OCI-LY3 (cell line): Measurements from ENCODE around the gene EYA2.
"Not testable (repeated sequence)": the region's sequence is repeated elsewhere in the genome, so short reads cannot be mapped to it uniquely, and the experiment has no call there.

Source experiments
- H2AFZ ChIP-seq: fragments of 200-600, 300-600 bp; shearing (Covaris generic); 2 replicates; pipeline ENCODE4 v1.6.0; 2014; ENCODE audit warnings: antibody characterized with exemption, low read depth, low read length
- H3K27ac ChIP-seq: fragments of 200-600, 300-600 bp; sonication (generic); 2 replicates; pipeline ENCODE4 v1.5.1; 2014; ENCODE audit warnings: mild to moderate bottlenecking, low read length, moderate library complexity, mixed read lengths
- H3K27me3 ChIP-seq: fragments of 200-600, 300-600 bp; sonication (generic); 2 replicates; pipeline ENCODE4 v1.6.1; 2014; ENCODE audit warnings: low read depth, low read length, mixed read lengths
- H3K36me3 ChIP-seq: fragments of 200-600, 300-600 bp; sonication (generic); replicated peaks from 2 replicates; pipeline ENCODE3; 2014; ENCODE audit warnings: low read depth, low read length, mixed read lengths
- H3K4me1 ChIP-seq: fragments of 300-600, 200-600 bp; sonication (generic); 2 replicates; pipeline ENCODE4 v1.6.1; 2014; ENCODE audit warnings: low read length, mixed read lengths
- H3K4me2 ChIP-seq: fragments of 200-600, 300-600 bp; sonication (generic); 2 replicates; pipeline ENCODE4 v1.6.1; 2014; ENCODE audit warnings: low read length, mixed read lengths
- H3K4me3 ChIP-seq: fragments of 300-600, 200-600 bp; sonication (generic); 2 replicates; pipeline ENCODE4 v1.5.1; 2014; ENCODE audit warnings: antibody characterized with exemption, mild to moderate bottlenecking, low read length, moderate library complexity
- H3K79me2 ChIP-seq: fragments of 300-600, 200-600 bp; shearing (Covaris generic); 2 replicates; pipeline ENCODE4 v1.6.1; 2014; ENCODE audit warnings: mild to moderate bottlenecking, low read length, mixed read lengths
- H3K9ac ChIP-seq: fragments of 300-600, 200-600 bp; shearing (Covaris generic); 2 replicates; pipeline ENCODE4 v1.6.0; 2014; ENCODE audit warnings: mild to moderate bottlenecking, low read length, moderate library complexity
- H3K9me3 ChIP-seq: fragments of 200-600, 300-600 bp; shearing (Covaris generic); 2 replicates; pipeline ENCODE4 v1.6.1; 2014; ENCODE audit warnings: low read length, mixed read lengths; ENCODE audit not compliant: insufficient read depth
- H4K20me1 ChIP-seq: fragments of 200-600, 300-600 bp; sonication (generic); 2 replicates; pipeline ENCODE4 v1.6.1; 2016; ENCODE audit warnings: low read length, mixed read lengths; ENCODE audit not compliant: insufficient read depth
- EZH2phosphoT487 ChIP-seq: fragments of 200-600 bp; shearing (Covaris generic); IDR thresholded peaks from 2 replicates; pipeline ENCODE4 v1.6.1; 2018; ENCODE audit warnings: antibody characterized with exemption, mixed run types, low read depth
- TF ChIP-seq, protein P1 (sequence below): fragments of 200-600, 300-600 bp; sonication (generic); IDR thresholded peaks from 2 replicates; pipeline ENCODE4 v1.5.1; 2014; ENCODE audit warnings: antibody characterized with exemption, low read length, low read depth

EYA2 gene

DNA sequence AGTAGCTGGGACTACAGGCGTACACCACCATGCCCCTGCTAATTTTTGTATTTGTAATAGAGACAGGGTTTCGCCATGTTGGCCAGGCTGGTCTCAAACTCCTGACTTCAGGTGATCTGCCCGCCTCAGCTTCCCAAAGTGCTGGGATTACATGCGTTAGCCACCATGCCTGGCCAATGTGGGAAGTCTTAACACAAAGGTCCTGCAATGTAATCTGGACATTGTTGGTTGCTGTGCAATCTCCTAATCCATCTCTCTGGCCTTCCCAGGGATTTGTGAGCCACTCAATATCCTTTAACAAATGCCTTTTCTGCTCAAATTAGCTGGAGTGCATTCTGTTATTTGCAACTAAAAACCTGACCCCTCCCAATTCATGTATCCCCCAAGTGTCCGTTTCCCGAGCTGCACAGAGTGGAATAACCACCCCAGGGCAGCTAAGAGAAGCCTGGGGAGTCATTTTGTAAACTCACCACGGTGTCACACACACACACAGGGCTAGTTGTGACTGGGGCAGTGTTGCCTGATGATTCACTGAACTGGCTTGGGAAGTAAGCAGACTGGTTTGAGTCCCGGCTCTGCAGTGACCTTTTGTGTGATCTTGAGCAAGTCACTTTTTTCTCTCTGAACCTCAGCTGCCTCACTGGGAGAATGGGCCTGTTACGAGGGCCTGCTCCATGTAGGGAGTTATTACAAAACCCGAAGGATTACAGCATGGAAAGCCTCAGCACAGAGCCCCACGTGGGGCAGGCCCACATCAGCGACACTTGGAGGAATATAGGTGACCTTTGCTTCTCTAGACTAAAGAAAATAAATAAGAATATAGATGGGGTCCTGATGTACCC lies 309.6 kb downstream of the EYA2 start:
- no peaks in the 10 kb centered on the region for H3K79me2 ChIP-seq
- no peaks in the 10 kb centered on the region for H3K9me3 ChIP-seq
- H3K4me3 ChIP-seq: no peak overlapping the region
- H3K36me3 ChIP-seq: no peaks in the 10 kb centered on the region
- no peaks in the 10 kb centered on the region for H3K27me3 ChIP-seq
- H3K9ac ChIP-seq: no peak overlapping the region
- H3K4me2 ChIP-seq: no peak overlapping the region
- H3K27ac ChIP-seq: no peak overlapping the region
- TF ChIP-seq, protein P1, sequence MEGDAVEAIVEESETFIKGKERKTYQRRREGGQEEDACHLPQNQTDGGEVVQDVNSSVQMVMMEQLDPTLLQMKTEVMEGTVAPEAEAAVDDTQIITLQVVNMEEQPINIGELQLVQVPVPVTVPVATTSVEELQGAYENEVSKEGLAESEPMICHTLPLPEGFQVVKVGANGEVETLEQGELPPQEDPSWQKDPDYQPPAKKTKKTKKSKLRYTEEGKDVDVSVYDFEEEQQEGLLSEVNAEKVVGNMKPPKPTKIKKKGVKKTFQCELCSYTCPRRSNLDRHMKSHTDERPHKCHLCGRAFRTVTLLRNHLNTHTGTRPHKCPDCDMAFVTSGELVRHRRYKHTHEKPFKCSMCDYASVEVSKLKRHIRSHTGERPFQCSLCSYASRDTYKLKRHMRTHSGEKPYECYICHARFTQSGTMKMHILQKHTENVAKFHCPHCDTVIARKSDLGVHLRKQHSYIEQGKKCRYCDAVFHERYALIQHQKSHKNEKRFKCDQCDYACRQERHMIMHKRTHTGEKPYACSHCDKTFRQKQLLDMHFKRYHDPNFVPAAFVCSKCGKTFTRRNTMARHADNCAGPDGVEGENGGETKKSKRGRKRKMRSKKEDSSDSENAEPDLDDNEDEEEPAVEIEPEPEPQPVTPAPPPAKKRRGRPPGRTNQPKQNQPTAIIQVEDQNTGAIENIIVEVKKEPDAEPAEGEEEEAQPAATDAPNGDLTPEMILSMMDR: no peak
- no peak for TF ChIP-seq EZH2phosphoT487
- no peaks in the 10 kb centered on the region for H4K20me1 ChIP-seq
- H2AFZ ChIP-seq: no peak overlapping the region
- peaks cover 18% of the 10 kb centered on the region for H3K4me1 ChIP-seq

DNA sequence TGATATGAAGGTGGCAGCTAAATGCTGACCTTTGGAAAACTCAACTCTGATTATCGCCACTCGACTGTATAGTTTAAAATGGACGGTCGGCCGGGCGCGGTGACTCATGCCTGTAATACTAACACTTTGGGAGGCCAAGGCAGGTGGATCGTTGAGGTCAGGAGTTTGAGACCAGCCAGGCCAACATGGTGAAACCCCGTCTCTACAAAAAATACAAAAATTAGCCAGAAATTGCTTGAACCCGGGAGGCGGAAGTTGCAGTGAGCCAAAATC lies 310.1 kb downstream of the EYA2 start:
- not testable (repeated sequence) for H4K20me1 ChIP-seq, H3K79me2 ChIP-seq, H2AFZ ChIP-seq, H3K9ac ChIP-seq, H3K4me3 ChIP-seq, H3K27ac ChIP-seq, H3K4me2 ChIP-seq, H3K36me3 ChIP-seq, H3K9me3 ChIP-seq, H3K27me3 ChIP-seq
- H3K4me1 ChIP-seq: peaks cover 18% of the 10 kb centered on the region

- H3K27ac ChIP-seq: no peak overlapping the region
- peak overlapping the region; percentile 0 for H3K4me2 ChIP-seq
Observed at GRCh38 chr20:47205577-47206123, 311.0 kb downstream of the EYA2 start.

GRCh38 chr20:47206552-47206951 lies 311.9 kb downstream of the EYA2 start:
- not testable (repeated sequence) for H3K9ac ChIP-seq, H3K9me3 ChIP-seq, H3K4me3 ChIP-seq, H3K4me2 ChIP-seq, H3K79me2 ChIP-seq, H4K20me1 ChIP-seq, H3K27me3 ChIP-seq, H2AFZ ChIP-seq, H3K27ac ChIP-seq, H3K4me1 ChIP-seq
- peaks cover 21% of the 10 kb centered on the region for H3K36me3 ChIP-seq

More at GRCh38 chr20:47205577-47206123, 311.0 kb downstream of the EYA2 start:
- H3K4me1 ChIP-seq: peaks cover 15% of the 10 kb centered on the region
- H4K20me1 ChIP-seq: no peaks in the 10 kb centered on the region
- H3K9me3 ChIP-seq: no peaks in the 10 kb centered on the region
- no peak overlapping the region for H2AFZ ChIP-seq
- peaks cover 12% of the 10 kb centered on the region for H3K36me3 ChIP-seq
- no peaks in the 10 kb centered on the region for H3K27me3 ChIP-seq
- H3K9ac ChIP-seq: no peak overlapping the region
- no peaks in the 10 kb centered on the region for H3K79me2 ChIP-seq
- H3K4me3 ChIP-seq: no peak overlapping the region
- TF ChIP-seq, protein P1: peak; percentile 73
- no peak for TF ChIP-seq EZH2phosphoT487

DNA sequence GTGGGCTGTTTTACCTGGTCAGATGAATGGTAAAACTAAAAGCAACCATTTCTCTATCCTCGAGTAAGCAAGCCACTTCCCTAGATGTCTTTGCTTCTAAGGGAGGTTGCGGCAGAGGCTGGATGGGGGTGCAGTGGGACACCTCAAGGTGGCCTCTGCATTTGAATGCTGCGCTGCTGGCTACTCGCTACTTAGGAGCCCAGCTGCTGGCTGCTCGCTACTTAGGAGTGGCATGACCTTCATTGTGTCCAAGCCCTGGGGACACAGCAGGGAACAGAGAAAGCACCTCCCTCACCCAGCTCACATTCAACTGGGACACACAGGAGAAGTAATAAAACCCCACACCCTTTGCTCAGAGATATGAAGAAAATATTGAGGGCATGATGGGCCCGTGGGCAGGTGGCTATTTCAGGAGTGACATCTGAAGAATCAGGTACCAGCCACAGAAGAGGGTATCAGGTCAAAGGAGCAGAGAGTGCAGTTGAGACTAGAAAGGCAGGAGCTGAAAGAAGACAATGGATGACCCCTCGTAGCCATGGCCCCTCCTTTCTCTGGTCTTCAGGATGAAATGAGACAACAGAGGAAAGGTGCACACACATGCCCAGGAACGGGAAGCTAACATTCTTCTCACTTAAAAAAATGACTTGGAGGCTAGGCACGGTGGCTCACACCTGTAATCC lies 312.5 kb downstream of the EYA2 start:
- H3K36me3 ChIP-seq: peaks cover 26% of the 10 kb centered on the region
- no peak overlapping the region for H3K27ac ChIP-seq
- TF ChIP-seq, protein P1: no peak
- TF ChIP-seq EZH2phosphoT487: no peak
- H3K79me2 ChIP-seq: no peaks in the 10 kb centered on the region
- no peak overlapping the region for H3K9ac ChIP-seq
- H4K20me1 ChIP-seq: 0 out of 2 replicates have a peak, but pooled peaks cover 3% of the 10 kb centered on the region
- no peaks in the 10 kb centered on the region for H3K9me3 ChIP-seq
- H2AFZ ChIP-seq: no peak overlapping the region
- no peaks in the 10 kb centered on the region for H3K27me3 ChIP-seq
- H3K4me3 ChIP-seq: no peak overlapping the region
- H3K4me1 ChIP-seq: peaks cover 8% of the 10 kb centered on the region
- no peak overlapping the region for H3K4me2 ChIP-seq
